ACC112 (cell line): ENCODE measurements around the gene CCDC12.

Experiments
- H2AFZ ChIP-seq: fragments of 200-600 bp; sonication (generic); one replicate; pipeline ENCODE4 v1.6.0; 2017; ENCODE audit warnings: antibody characterized with exemption, low read length; ENCODE audit not compliant: unreplicated experiment
- H3K27ac ChIP-seq: fragments of 200-600 bp; sonication (generic); 2 replicates; pipeline ENCODE4 v1.5.1; 2014; ENCODE audit warnings: low read depth, mild to moderate bottlenecking, antibody characterized with exemption, low read length, moderate library complexity
- H3K27me3 ChIP-seq: fragments of 200-600 bp; sonication (generic); 2 replicates; pipeline ENCODE4 v1.6.1; 2014; ENCODE audit warnings: mild to moderate bottlenecking, antibody characterized with exemption, low read length, moderate library complexity, mixed read lengths; ENCODE audit not compliant: insufficient read depth
- H3K36me3 ChIP-seq: fragments of 200-600 bp; sonication (generic); 2 replicates; pipeline ENCODE4 v1.6.1; 2016; ENCODE audit warnings: mild to moderate bottlenecking, antibody characterized with exemption, low read length, moderate library complexity, mixed read lengths; ENCODE audit not compliant: insufficient read depth
- H3K4me1 ChIP-seq: fragments of 200-600 bp; sonication (generic); one replicate; pipeline ENCODE4 v1.6.1; 2016; ENCODE audit warnings: low read length, mixed read lengths; ENCODE audit not compliant: insufficient read depth, unreplicated experiment, control insufficient read depth
- H3K4me3 ChIP-seq: fragments of 200-600 bp; sonication (generic); 2 replicates; pipeline ENCODE4 v1.5.1; 2014; ENCODE audit warnings: mild to moderate bottlenecking, low read depth, low read length
- H3K79me2 ChIP-seq: fragments of 200-600 bp; sonication (generic); one replicate; pipeline ENCODE4 v1.6.0; 2016; ENCODE audit warnings: low read length; ENCODE audit not compliant: control insufficient read depth, unreplicated experiment, insufficient read depth

The CCDC12 gene

DNA sequence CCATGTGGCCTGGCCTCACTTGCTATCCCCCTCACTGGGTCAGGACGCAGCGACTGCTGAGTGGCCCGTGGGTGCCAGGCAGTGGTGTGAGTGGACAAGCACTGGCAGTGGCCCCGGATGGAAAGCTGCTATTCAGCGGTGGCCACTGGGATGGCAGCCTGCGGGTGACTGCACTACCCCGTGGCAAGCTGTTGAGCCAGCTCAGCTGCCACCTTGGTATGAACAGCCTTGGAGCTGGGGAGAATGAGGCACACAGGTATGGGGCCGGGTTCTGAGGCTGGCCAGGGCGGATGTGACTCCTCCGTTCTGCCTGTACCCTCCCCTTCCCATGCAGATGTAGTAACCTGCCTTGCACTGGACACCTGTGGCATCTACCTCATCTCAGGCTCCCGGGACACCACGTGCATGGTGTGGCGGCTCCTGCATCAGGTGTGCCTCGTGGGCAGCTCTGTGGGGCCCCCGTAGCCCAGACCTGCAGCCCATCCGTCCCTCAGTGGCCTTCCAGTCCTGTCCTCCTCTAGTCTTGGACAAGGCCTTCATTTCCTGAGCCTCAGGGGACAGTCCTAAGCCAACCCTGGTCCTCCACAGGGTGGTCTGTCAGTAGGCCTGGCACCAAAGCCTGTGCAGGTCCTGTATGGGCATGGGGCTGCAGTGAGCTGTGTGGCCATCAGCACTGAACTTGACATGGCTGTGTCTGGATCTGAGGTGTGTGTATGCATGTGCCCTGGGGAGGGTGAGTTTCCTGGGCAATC is 31.1 kb upstream of the CCDC12 start:
- Histone ChIP-seq H3K27me3 (no peaks in the 10 kb centered on the region), H3K4me1 (peaks cover 3% of the 10 kb centered on the region), H3K79me2 (no peaks in the 10 kb centered on the region), H3K36me3 (no peaks in the 10 kb centered on the region), H3K27ac (no peak overlapping the region), H2AFZ (no peak overlapping the region), H3K4me3 (no peak overlapping the region)

- Histone ChIP-seq H3K27me3 (no peaks in the 10 kb centered on the region), H3K36me3 (no peaks in the 10 kb centered on the region), H3K4me3 (no peak overlapping the region), H3K27ac (no peak overlapping the region), H2AFZ (no peak overlapping the region), H3K79me2 (no peaks in the 10 kb centered on the region), H3K4me1 (peaks cover 3% of the 10 kb centered on the region)
Observed at GRCh38 chr3:47007001-47007400, 30.5 kb upstream of the CCDC12 start.

DNA sequence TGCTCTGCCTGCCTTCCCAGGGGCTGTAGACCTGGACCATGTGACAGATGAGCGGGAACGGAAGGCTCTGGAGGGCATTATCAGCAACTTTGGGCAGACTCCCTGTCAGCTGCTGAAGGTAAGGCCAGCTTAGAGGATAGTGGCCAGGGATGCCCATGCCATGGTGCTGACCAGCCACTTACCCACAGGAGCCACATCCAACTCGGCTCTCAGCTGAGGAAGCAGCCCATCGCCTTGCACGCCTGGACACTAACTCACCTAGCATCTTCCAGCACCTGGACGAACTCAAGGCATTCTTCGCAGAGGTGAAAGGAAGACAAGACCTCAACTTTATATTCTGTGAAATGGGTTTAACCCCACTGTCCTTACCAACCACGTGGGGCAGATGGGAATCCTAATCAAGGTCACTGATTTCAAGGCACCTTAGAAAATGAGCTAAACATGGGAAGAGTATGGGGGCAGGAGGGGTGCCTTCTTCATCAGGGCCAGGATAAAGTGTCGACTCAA is 29.7 kb upstream of the CCDC12 start:
- no peak overlapping the region for H3K27ac ChIP-seq
- H3K79me2 ChIP-seq, result no peaks in the 10 kb centered on the region
- no peaks in the 10 kb centered on the region for H3K27me3 ChIP-seq
- H3K4me3 ChIP-seq, result no peak overlapping the region
- H3K4me1 ChIP-seq, result peaks cover 3% of the 10 kb centered on the region
- no peak overlapping the region for H2AFZ ChIP-seq
- no peaks in the 10 kb centered on the region for H3K36me3 ChIP-seq

DNA sequence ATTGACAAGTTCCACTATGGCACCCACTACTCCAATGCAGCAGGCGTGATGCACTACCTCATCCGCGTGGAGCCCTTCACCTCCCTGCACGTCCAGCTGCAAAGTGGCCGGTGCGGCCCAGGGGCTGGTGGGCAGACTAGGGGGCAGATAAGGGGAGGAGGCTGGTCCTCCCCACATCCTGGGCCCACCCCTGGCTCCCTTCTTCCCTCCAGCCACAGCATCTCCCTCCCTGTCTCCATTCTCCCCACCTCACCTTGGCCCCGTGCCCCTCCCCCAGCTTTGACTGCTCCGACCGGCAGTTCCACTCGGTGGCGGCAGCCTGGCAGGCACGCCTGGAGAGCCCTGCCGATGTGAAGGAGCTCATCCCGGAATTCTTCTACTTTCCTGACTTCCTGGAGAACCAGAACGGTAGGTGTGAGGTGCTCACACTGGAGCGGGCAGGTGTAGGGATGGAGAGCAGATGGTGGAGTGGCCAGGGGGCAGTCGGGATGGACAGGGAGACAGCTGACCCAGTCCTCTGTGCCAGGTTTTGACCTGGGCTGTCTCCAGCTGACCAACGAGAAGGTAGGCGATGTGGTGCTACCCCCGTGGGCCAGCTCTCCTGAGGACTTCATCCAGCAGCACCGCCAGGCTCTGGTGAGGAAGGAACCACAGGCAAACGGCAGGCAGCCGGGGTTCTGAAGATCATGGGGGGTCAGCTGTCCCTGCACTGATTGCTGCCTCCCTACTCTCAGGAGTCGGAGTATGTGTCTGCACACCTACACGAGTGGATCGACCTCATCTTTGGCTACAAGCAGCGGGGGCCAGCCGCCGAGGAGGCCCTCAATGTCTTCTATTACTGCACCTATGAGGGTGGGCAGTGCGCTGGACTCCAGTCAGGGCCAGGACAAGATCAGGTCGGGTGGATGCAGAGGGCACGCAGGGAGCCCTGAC is 28.9 kb upstream of the CCDC12 start:
- H2AFZ ChIP-seq, result no peak overlapping the region
- H3K4me3 ChIP-seq, result no peak overlapping the region
- H3K79me2 ChIP-seq, result no peaks in the 10 kb centered on the region
- H3K27me3 ChIP-seq, result no peaks in the 10 kb centered on the region
- H3K27ac ChIP-seq, result no peak overlapping the region
- no peaks in the 10 kb centered on the region for H3K36me3 ChIP-seq
- H3K4me1 ChIP-seq, result peaks cover 7% of the 10 kb centered on the region

DNA sequence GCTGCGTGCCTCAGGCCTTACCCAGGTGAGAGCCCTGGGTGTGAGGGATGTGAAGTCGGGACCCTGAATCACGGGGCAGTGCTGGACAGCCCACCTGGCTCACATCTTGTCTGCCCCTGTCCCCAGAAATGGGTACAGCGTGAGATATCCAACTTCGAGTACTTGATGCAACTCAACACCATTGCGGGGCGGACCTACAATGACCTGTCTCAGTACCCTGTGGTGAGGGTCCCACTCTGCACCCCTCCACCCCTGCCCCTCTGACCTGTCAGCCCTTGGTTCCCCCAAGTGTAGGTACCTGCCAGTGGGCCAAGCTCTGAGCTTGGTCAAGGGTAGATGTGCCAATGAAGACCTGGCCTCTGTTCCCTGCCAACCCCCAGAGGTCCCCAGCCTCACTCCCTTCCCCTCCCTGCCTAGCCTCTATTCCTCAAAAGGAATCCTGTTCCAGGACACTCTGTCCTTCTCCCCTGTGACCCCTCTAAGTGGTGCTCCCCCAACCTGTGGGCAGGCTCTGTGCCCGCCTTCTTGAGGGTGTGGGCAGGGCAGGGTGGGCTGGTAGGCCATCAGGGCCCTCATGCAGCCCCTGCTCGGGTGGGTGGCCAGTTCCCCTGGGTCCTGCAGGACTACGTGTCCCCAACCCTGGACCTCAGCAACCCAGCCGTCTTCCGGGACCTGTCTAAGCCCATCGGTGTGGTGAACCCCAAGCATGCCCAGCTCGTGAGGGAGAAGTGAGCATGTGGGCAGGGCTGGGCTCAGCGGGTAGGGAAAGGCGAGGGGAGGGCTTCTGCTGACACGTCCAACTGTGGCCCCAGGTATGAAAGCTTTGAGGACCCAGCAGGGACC is 28.0 kb upstream of the CCDC12 start:
- Histone ChIP-seq H3K27me3 (no peaks in the 10 kb centered on the region), H3K4me3 (no peak overlapping the region), H2AFZ (no peak overlapping the region), H3K4me1 (peaks cover 10% of the 10 kb centered on the region), H3K79me2 (no peaks in the 10 kb centered on the region), H3K36me3 (no peaks in the 10 kb centered on the region), H3K27ac (no peak overlapping the region)

GRCh38 chr3:47003461-47004368 is 27.2 kb upstream of the CCDC12 start:
- H3K4me1 ChIP-seq, result peaks cover 10% of the 10 kb centered on the region
- H3K36me3 ChIP-seq, result no peaks in the 10 kb centered on the region
- no peak overlapping the region for H3K4me3 ChIP-seq
- H3K27me3 ChIP-seq, result no peaks in the 10 kb centered on the region
- no peak overlapping the region for H3K27ac ChIP-seq
- H2AFZ ChIP-seq, result no peak overlapping the region
- H3K79me2 ChIP-seq, result no peaks in the 10 kb centered on the region

GRCh38 chr3:47003056-47003410 is 26.5 kb upstream of the CCDC12 start:
- Histone ChIP-seq H3K4me1 (peaks cover 10% of the 10 kb centered on the region), H3K27ac (no peak overlapping the region), H3K36me3 (no peaks in the 10 kb centered on the region), H2AFZ (no peak overlapping the region), H3K79me2 (no peaks in the 10 kb centered on the region), H3K27me3 (no peaks in the 10 kb centered on the region), H3K4me3 (no peak overlapping the region)

DNA sequence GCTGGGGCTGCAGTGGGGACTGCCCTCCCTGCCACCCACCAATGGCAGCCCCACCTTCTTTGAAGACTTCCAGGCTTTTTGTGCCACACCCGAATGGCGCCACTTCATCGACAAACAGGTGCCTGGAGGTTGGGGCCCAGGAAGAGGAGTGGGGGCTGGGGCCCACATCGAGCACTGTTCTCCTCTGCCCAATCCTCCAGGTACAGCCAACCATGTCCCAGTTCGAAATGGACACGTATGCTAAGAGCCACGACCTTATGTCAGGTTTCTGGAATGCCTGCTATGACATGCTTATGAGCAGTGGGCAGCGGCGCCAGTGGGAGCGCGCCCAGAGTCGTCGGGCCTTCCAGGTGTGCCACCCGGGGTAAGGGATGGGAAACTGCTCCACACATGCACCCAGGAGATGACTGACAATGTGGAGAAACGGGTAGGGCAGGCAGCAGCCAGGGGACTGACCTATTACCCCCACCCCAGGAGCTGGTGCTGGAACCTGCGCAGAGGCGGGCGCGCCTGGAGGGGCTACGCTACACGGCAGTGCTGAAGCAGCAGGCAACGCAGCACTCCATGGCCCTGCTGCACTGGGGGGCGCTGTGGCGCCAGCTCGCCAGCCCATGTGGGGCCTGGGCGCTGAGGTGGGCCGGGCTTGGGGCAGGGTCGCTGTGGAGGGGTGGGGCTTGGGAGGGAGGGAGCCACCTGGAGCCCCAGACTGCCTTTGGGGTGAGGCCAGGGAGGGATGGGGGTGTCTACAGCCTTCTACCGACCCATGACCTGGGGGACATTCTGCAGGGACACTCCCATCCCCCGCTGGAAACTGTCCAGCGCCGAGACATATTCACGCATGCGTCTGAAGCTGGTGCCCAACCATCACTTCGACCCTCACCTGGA is 25.9 kb upstream of the CCDC12 start:
- Histone ChIP-seq H3K36me3 (no peaks in the 10 kb centered on the region), H3K4me3 (no peak overlapping the region), H2AFZ (no peak overlapping the region), H3K27ac (no peak overlapping the region), H3K79me2 (no peaks in the 10 kb centered on the region), H3K4me1 (peaks cover 10% of the 10 kb centered on the region), H3K27me3 (no peaks in the 10 kb centered on the region)

DNA sequence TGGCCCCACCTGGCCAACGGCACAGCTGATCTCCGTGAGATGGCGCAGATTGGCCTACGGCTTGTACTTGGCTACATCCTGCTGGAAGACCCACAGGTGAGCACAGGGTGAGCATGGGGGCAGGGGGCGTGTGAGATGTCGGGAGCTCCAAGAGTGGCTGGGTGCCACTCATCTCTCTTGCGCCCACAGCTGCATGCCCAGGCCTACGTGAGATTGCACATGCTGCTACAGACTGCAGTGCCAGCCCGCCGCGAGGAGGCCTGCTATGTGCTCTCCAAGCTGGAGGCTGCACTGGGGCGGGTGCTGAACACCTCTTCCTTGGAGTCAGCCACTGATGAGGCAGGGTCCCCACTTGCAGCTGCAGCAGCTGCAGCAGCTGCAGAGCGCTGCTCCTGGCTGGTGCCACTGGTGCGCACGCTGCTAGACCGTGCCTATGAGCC is 25.2 kb upstream of the CCDC12 start:
- no peak overlapping the region for H2AFZ ChIP-seq
- peaks cover 10% of the 10 kb centered on the region for H3K4me1 ChIP-seq
- no peak overlapping the region for H3K4me3 ChIP-seq
- no peak overlapping the region for H3K27ac ChIP-seq
- no peaks in the 10 kb centered on the region for H3K36me3 ChIP-seq
- H3K79me2 ChIP-seq, result no peaks in the 10 kb centered on the region
- H3K27me3 ChIP-seq, result no peaks in the 10 kb centered on the region
